Mesendoderm (in vitro differentiated cells): ENCODE results near the gene RASAL2.
A peak's percentile ranks its signal among the peaks of the same experiment; 100 is the strongest.

ENCODE experiments used
- DNase-seq: peaks from one replicate; pipeline ENCODE4 v3.0.0; 2013
- H2AK5ac ChIP-seq: 2 replicates; pipeline ENCODE4 v1.6.1; 2013; ENCODE audit warnings: low read length, inconsistent platforms
- H2BK120ac ChIP-seq: 2 replicates; pipeline ENCODE4 v1.6.1; 2013; ENCODE audit warnings: low read depth, mild to moderate bottlenecking, low read length, moderate library complexity, mixed read lengths
- H2BK15ac ChIP-seq: replicated peaks from 2 replicates; pipeline ENCODE4 v1.6.1; 2013; ENCODE audit warnings: low read depth, mild to moderate bottlenecking, moderate library complexity
- H2BK5ac ChIP-seq: 2 replicates; pipeline ENCODE4 v1.6.1; 2013; ENCODE audit warnings: low read length, inconsistent platforms
- H3K18ac ChIP-seq: 2 replicates; pipeline ENCODE4 v1.6.1; 2013; ENCODE audit warnings: mild to moderate bottlenecking, low read length, mixed read lengths
- H3K23ac ChIP-seq: one replicate; pipeline ENCODE4 v1.6.1; 2013; ENCODE audit warnings: low read length
- H3K27ac ChIP-seq: 2 replicates; pipeline ENCODE4 v1.5.1; 2013; ENCODE audit warnings: low read depth, mild to moderate bottlenecking, inconsistent platforms, low read length, moderate library complexity
- H3K27me3 ChIP-seq: 2 replicates; pipeline ENCODE4 v1.6.1; 2013; ENCODE audit warnings: low read length, control low read depth, mild to moderate bottlenecking, inconsistent platforms; ENCODE audit not compliant: insufficient read depth, poor library complexity
- H3K36me3 ChIP-seq: 2 replicates; pipeline ENCODE4 v1.6.1; 2013; ENCODE audit warnings: low read length, inconsistent platforms; ENCODE audit not compliant: control insufficient read depth, insufficient read depth
- H3K4ac ChIP-seq: one replicate; pipeline ENCODE4 v1.6.1; 2013; ENCODE audit warnings: low read depth, mild to moderate bottlenecking, low read length, moderate library complexity
- H3K4me1 ChIP-seq: 2 replicates; pipeline ENCODE4 v1.6.1; 2013; ENCODE audit warnings: low read depth, low read length, inconsistent platforms; ENCODE audit not compliant: control insufficient read depth
- H3K4me2 ChIP-seq: 2 replicates; pipeline ENCODE4 v1.6.1; 2013; ENCODE audit warnings: low read length
- H3K4me3 ChIP-seq: 2 replicates; pipeline ENCODE4 v1.5.1; 2013; ENCODE audit warnings: mild to moderate bottlenecking, low read length
- H3K56ac ChIP-seq: one replicate; pipeline ENCODE4 v1.6.1; 2013; ENCODE audit warnings: low read length
- H3K79me1 ChIP-seq: 2 replicates; pipeline ENCODE4 v1.6.1; 2013; ENCODE audit warnings: low read length, inconsistent platforms
- H3K79me2 ChIP-seq: 2 replicates; pipeline ENCODE4 v1.6.1; 2013; ENCODE audit warnings: mild to moderate bottlenecking, low read length; ENCODE audit not compliant: control insufficient read depth, insufficient read depth
- H3K9ac ChIP-seq: 2 replicates; pipeline ENCODE4 v1.6.1; 2013; ENCODE audit warnings: low read length, inconsistent platforms
- H4K5ac ChIP-seq: one replicate; pipeline ENCODE4 v1.6.1; 2013; ENCODE audit warnings: low read length
- H4K8ac ChIP-seq: one replicate; pipeline ENCODE4 v1.6.1; 2013; ENCODE audit warnings: low read depth, mild to moderate bottlenecking, control low read depth, low read length, moderate library complexity
- WGBS: extraction: QIAGEN DNeasy Blood & Tissue Kit; methylation state at CpG from one replicate; pipeline ENCODE4 v1.1.7; 2013; ENCODE audit warnings: low lambda C conversion rate, missing lambda C conversion rate; ENCODE audit not compliant: insufficient coverage; ENCODE audit errors: extremely low coverage; 5-methylcytosine and 5-hydroxymethylcytosine counted together

The RASAL2 gene

GRCh38 chr1:178337091-178337706 is 243.3 kb downstream of the RASAL2 start:
- no peaks in the 10 kb centered on the region for H3K27me3 ChIP-seq
- H3K23ac ChIP-seq = no peak overlapping the region
- H4K5ac ChIP-seq = no peak overlapping the region
- H4K8ac ChIP-seq = no peak overlapping the region
- H3K36me3 ChIP-seq = no peaks in the 10 kb centered on the region
- H3K4me3 ChIP-seq = no peak overlapping the region
- no peak overlapping the region for H2BK5ac ChIP-seq
- H3K4ac ChIP-seq = no peak overlapping the region
- no peak overlapping the region for H3K56ac ChIP-seq
- no peak overlapping the region for H3K18ac ChIP-seq
- H3K4me2 ChIP-seq = no peak overlapping the region
- no peaks in the 10 kb centered on the region for H3K79me1 ChIP-seq
- no peak overlapping the region for H2BK15ac ChIP-seq
- H3K27ac ChIP-seq = no peak overlapping the region
- no peak overlapping the region for H2BK120ac ChIP-seq
- no peaks in the 10 kb centered on the region for H3K4me1 ChIP-seq
- no peak for DNase-seq
- H2AK5ac ChIP-seq = no peak overlapping the region
- peaks cover 1% of the 10 kb centered on the region for H3K79me2 ChIP-seq
- no peak overlapping the region for H3K9ac ChIP-seq

GRCh38 chr1:178339834-178340233 is 245.9 kb downstream of the RASAL2 start:
- H3K4me3 ChIP-seq = no peak overlapping the region
- H3K9ac ChIP-seq = no peak overlapping the region
- no peak overlapping the region for H3K4ac ChIP-seq

GRCh38 chr1:178341261-178341956 is 247.5 kb downstream of the RASAL2 start:
- Histone ChIP-seq H3K4me3 (no peak overlapping the region), H3K4ac (no peak overlapping the region), H3K56ac (peak overlapping the region; percentile 68), H3K4me2 (peak overlapping the region; percentile 15), H3K79me1 (no peaks in the 10 kb centered on the region), H3K9ac (peak overlapping the region; percentile 60), H4K8ac (no peak overlapping the region), H2BK5ac (no peak overlapping the region), H3K27ac (peak overlapping the region; percentile 60), H3K79me2 (no peaks in the 10 kb centered on the region), H3K23ac (no peak overlapping the region), H3K27me3 (no peaks in the 10 kb centered on the region), H3K4me1 (no peaks in the 10 kb centered on the region), H3K18ac (no peak overlapping the region), H2BK15ac (no peak overlapping the region), H2AK5ac (no peak overlapping the region), H4K5ac (no peak overlapping the region), H2BK120ac (no peak overlapping the region), H3K36me3 (no peaks in the 10 kb centered on the region)
- peak; percentile 97 for DNase-seq
- no CpG with 5 or more reads among the region's 10 CpGs for WGBS

More at GRCh38 chr1:178339834-178340233, 245.9 kb downstream of the RASAL2 start:
- H2BK5ac ChIP-seq = no peak overlapping the region
- no peak overlapping the region for H3K56ac ChIP-seq
- no peak overlapping the region for H3K4me2 ChIP-seq
- H3K27ac ChIP-seq = no peak overlapping the region
- no peak overlapping the region for H4K8ac ChIP-seq
- no CpG with 5 or more reads among the region's 1 CpG for WGBS
- H3K79me1 ChIP-seq = no peaks in the 10 kb centered on the region
- DNase-seq = no peak
- no peak overlapping the region for H4K5ac ChIP-seq
- H2BK15ac ChIP-seq = no peak overlapping the region
- peaks cover 1% of the 10 kb centered on the region for H3K79me2 ChIP-seq
- H3K18ac ChIP-seq = no peak overlapping the region
- H3K4me1 ChIP-seq = no peaks in the 10 kb centered on the region
- H3K36me3 ChIP-seq = no peaks in the 10 kb centered on the region
- H2BK120ac ChIP-seq = no peak overlapping the region
- no peak overlapping the region for H3K23ac ChIP-seq
- H3K27me3 ChIP-seq = no peaks in the 10 kb centered on the region
- no peak overlapping the region for H2AK5ac ChIP-seq

DNA sequence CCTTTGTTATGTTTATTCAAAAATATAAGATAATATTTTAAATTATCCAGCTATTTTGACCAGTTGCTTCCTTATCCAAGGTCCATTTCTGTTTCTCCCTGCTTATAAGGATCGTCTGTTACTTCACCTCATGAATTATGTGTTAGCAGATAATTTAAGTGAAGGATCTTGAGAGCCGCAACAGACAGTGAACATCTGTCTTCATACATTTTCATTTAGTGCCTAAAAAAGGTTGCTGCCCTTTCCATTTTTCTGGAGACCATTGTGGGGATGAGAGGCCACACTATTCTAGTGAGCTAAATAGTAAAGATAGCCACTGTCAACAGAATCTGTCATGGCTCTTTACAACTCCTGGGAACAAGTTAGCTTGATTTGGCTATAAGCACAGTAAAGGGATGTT is 248.8 kb downstream of the RASAL2 start:
- H4K5ac ChIP-seq = no peak overlapping the region
- no peak overlapping the region for H3K9ac ChIP-seq
- H2BK15ac ChIP-seq = no peak overlapping the region
- no peak overlapping the region for H3K56ac ChIP-seq
- peak overlapping the region; percentile 12 for H2BK120ac ChIP-seq
- no peaks in the 10 kb centered on the region for H3K79me1 ChIP-seq
- H3K18ac ChIP-seq = peak overlapping the region; percentile 39
- H3K23ac ChIP-seq = no peak overlapping the region
- no peak overlapping the region for H3K27ac ChIP-seq
- H3K4me2 ChIP-seq = no peak overlapping the region
- no peaks in the 10 kb centered on the region for H3K36me3 ChIP-seq
- no peaks in the 10 kb centered on the region for H3K27me3 ChIP-seq
- no peak overlapping the region for H3K4ac ChIP-seq
- no peaks in the 10 kb centered on the region for H3K79me2 ChIP-seq
- no peak overlapping the region for H4K8ac ChIP-seq
- H3K4me3 ChIP-seq = no peak overlapping the region
- no peaks in the 10 kb centered on the region for H3K4me1 ChIP-seq
- DNase-seq = no peak
- no CpG with 5 or more reads among the region's 2 CpGs for WGBS
- H2AK5ac ChIP-seq = no peak overlapping the region
- H2BK5ac ChIP-seq = no peak overlapping the region

GRCh38 chr1:178344513-178345091 is 250.7 kb downstream of the RASAL2 start:
- Histone ChIP-seq H3K18ac (no peak overlapping the region), H3K4me3 (no peak overlapping the region), H4K5ac (no peak overlapping the region), H3K56ac (no peak overlapping the region), H2BK15ac (no peak overlapping the region), H3K23ac (no peak overlapping the region), H3K4me2 (no peak overlapping the region), H3K27ac (no peak overlapping the region), H3K9ac (no peak overlapping the region), H3K27me3 (no peaks in the 10 kb centered on the region), H2BK120ac (no peak overlapping the region), H2BK5ac (no peak overlapping the region), H3K36me3 (no peaks in the 10 kb centered on the region), H3K4me1 (no peaks in the 10 kb centered on the region), H4K8ac (no peak overlapping the region), H3K79me2 (no peaks in the 10 kb centered on the region), H2AK5ac (no peak overlapping the region), H3K4ac (no peak overlapping the region), H3K79me1 (no peaks in the 10 kb centered on the region)
- DNase-seq = peak; percentile 87
- no CpG with 5 or more reads among the region's 5 CpGs for WGBS
